ENCODE results near the gene UCN2.

GRCh38 chr3:48569400-48569799 is 5.8 kb upstream of the UCN2 start:
- TF ChIP-seq, protein P1, sequence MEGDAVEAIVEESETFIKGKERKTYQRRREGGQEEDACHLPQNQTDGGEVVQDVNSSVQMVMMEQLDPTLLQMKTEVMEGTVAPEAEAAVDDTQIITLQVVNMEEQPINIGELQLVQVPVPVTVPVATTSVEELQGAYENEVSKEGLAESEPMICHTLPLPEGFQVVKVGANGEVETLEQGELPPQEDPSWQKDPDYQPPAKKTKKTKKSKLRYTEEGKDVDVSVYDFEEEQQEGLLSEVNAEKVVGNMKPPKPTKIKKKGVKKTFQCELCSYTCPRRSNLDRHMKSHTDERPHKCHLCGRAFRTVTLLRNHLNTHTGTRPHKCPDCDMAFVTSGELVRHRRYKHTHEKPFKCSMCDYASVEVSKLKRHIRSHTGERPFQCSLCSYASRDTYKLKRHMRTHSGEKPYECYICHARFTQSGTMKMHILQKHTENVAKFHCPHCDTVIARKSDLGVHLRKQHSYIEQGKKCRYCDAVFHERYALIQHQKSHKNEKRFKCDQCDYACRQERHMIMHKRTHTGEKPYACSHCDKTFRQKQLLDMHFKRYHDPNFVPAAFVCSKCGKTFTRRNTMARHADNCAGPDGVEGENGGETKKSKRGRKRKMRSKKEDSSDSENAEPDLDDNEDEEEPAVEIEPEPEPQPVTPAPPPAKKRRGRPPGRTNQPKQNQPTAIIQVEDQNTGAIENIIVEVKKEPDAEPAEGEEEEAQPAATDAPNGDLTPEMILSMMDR (IDR thresholded peaks at IDR 0.05) = no peak
- no peak for TF ChIP-seq POLR2A (IDR thresholded peaks at IDR 0.05)

Measured in tibial nerve (tissue), 3 donors.